ENCODE measurements around the gene PSD2.

- no peak for TF ChIP-seq CTCF (IDR thresholded peaks at IDR 0.05 in 2 of 3, conservative IDR thresholded peaks at IDR 0.05 in 1 of 3; ENCODE audit: borderline replicate concordance in 1 of 3, insufficient read depth in 1 of 3, low read depth in 2 of 3, low read length in 2 of 3)
- no peak for TF ChIP-seq POLR2A (IDR thresholded peaks at IDR 0.05; ENCODE audit: borderline replicate concordance, extremely low read depth, insufficient read depth, insufficient read length)
- no peak for TF ChIP-seq CEBPB (IDR thresholded peaks at IDR 0.05; ENCODE audit: low read depth)
- TF ChIP-seq POLR2AphosphoS5 (IDR thresholded peaks at IDR 0.05; ENCODE audit: low read depth, low read length), result no peak
- TF ChIP-seq REST (IDR thresholded peaks at IDR 0.05; ENCODE audit: low read depth), result no peak
- TF ChIP-seq JUND (IDR thresholded peaks at IDR 0.05), result no peak
- TF ChIP-seq EZH2 (IDR thresholded peaks at IDR 0.05), result no peak
- TF ChIP-seq TCF7L2 (IDR thresholded peaks at IDR 0.05; ENCODE audit: borderline replicate concordance, extremely low read depth, insufficient read depth, insufficient read length), result no peak
- no peak for TF ChIP-seq ZFX (IDR thresholded peaks at IDR 0.05)
- no peak for TF ChIP-seq YY1 (IDR thresholded peaks at IDR 0.05; ENCODE audit: extremely low read depth, insufficient replicate concordance, low read depth, low read length)
- no peak for TF ChIP-seq ZNF274 (IDR thresholded peaks at IDR 0.05; ENCODE audit: low read depth, low read length)
Observed at GRCh38 chr5:139804800-139805397, 9.3 kb downstream of the PSD2 start.
